NCI-H446 treated with DMSO at 0.1 percent for 48 hours (cell line): ENCODE data around the gene GRID2.
"Not testable (repeated sequence)": the region's sequence is repeated elsewhere in the genome, so short reads cannot be mapped to it uniquely, and the experiment has no call there.

Experiments
- DNase-seq: peaks from one replicate; lab custom pipeline; 2025; lab: John Stamatoyannopoulos, UW

The GRID2 gene

DNA sequence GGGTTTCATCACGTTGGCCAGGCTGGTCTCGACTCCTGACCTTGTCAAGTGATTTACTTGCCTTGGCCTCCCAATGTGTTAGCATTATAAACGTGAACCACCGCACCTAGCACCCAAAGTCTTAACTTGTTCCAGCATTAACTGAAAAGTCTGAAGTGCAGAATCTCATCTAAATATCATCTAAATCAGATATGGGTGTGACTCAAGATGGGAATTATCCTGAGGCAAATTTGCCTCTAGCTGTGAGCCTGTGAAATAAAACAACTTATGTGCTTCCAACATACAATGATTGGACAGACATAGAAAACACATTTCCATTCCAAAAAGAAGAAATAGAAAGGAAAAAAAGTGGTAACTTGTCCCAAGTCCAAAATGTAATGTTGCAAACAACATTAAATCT lies 883.7 kb downstream of the GRID2 start:
- DNase-seq, result no peak

DNA sequence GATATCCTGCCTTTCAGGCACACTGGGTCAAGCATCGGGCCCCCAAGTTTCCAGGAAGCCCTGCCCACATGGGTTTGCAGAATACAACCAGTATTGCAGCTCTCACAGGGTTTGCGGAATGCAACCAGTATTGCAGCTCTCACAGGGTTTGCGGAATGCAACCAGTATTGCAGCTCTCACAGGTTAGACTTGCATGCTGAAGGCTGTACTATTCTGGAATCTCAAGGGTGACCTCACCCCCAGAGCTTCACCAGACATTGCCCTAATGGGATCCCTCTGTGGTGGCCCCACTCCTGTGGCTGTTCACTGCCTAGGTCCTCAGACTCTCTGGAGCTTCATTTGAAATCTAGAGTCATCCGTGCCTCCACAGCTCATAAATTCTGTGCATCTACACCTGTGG lies 884.1 kb downstream of the GRID2 start:
- no peak for DNase-seq

DNA sequence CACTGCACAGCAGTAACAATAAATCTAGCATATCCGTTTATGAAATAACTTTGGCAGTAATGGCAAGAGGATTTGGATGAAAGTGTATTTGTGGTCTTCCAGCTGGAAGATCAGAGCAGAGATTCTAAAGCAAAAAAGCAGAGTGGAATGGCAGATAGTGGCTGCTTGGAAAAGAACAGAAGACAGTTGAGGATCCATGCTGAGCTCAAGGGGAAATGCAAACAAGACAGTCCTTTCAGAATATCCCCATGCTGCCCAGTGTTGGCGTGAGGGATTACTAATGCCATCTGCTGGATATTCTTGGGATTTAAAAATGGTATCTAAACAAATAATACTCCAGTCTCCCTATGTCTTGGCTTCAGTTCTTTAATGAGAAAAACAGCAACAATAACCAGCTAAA lies 895.7 kb downstream of the GRID2 start:
- DNase-seq, result peak; percentile 97

DNA sequence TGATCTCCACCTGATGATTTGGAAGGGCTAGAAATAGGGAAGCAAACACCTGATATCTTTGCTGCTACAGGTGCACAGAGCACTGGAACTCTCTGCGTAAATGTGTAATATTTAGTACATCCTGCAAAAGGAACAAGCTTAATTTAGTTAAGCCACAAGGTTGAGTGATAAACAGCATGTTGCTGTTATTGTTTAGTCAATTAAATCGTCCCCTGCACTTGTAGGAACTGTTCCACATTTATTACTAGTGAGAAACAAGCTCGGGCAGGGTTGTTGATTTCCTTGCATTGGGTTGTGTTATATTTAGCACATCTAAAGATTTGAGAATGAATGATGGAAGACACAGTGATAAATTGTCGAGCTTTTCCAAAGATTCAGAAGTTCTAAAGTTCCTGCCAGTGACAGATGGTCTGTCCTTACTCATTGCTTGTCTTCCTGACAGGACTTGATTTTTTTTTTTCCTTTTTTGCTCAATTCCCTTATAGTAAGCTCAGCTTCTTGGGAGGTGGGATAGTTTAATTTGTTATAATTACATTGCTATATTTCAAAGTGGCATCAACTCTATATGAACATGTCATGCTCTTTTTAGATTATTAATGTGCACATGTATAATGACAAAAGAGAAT lies 897.8 kb downstream of the GRID2 start:
- DNase-seq, result peak; percentile 89

GRCh38 chr4:93203708-93204107 lies 899.9 kb downstream of the GRID2 start:
- no peak for DNase-seq

GRCh38 chr4:93212250-93212649 lies 908.5 kb downstream of the GRID2 start:
- DNase-seq, result no peak

- no peak for DNase-seq
Observed at GRCh38 chr4:93216646-93217045, 912.9 kb downstream of the GRID2 start.

GRCh38 chr4:93217431-93217830 lies 913.7 kb downstream of the GRID2 start:
- DNase-seq, result no peak

GRCh38 chr4:93221771-93222170 lies 918.0 kb downstream of the GRID2 start:
- DNase-seq, result no peak

DNA sequence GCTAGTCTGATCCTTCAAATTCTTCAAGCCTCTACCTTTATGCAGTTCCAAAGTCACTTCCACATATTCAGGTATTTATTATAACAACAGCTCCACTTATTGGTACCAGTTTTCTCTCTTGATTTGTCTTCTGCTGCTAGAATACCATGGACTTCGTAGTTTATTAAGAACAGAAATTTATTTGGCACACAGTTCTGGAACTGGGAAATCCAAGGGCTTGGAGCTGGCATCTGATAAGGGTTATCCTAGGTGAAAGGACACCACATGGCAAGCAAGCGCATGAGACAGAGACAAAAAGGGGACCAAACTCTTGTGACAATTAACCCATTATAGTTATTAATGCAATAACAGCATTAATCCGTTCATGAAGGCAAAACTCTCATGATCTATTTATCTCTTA lies 924.3 kb downstream of the GRID2 start:
- DNase-seq, result peak; percentile 70

- no peak for DNase-seq
Observed at GRCh38 chr4:93232883-93233282, 929.1 kb downstream of the GRID2 start.

- peak; percentile 85 for DNase-seq
Observed at GRCh38 chr4:93237521-93237920, 933.8 kb downstream of the GRID2 start.

- DNase-seq, result no peak
Observed at GRCh38 chr4:93243262-93243661, 939.5 kb downstream of the GRID2 start.

DNA sequence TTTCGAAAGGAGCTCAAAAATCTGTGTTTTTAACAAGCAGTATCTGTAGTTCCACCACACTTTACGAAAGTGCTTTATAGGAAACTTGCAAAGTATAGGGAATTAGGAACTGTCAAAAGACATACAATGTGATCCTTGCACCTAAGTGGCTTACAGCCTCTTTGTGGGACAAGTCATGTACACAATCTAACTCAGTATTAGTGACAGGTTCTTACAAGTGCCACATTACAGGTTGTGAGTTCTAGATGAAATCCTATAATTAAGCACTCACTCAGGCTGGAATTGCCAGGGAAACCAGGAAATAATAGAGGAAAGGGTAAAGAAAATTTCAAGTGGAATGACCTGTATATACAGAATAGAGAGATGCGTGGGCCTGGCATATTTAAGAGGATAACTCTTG lies 957.4 kb downstream of the GRID2 start:
- no peak for DNase-seq

- peak; percentile 18 for DNase-seq
Observed at GRCh38 chr4:93263166-93263565, 959.4 kb downstream of the GRID2 start.

DNA sequence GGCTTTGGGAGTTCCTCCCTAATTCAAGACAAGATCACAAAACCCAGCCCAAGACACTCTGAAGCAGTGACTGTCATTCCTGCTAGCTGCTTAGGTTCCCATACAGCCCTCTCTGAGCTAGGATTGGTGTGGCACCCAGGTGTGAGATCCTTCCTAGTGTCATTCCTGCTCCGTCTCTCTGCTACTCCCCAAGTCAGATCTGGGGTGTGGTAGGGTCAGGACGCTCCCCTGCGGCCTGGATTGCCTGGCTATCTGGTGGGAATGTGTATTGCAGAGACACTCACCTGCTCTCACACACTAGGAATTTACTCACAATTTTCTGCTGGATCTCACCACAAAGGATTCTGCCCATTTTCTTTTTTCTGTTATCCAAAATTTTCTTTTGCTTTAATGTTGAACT lies 964.0 kb downstream of the GRID2 start:
- DNase-seq, result no peak

DNA sequence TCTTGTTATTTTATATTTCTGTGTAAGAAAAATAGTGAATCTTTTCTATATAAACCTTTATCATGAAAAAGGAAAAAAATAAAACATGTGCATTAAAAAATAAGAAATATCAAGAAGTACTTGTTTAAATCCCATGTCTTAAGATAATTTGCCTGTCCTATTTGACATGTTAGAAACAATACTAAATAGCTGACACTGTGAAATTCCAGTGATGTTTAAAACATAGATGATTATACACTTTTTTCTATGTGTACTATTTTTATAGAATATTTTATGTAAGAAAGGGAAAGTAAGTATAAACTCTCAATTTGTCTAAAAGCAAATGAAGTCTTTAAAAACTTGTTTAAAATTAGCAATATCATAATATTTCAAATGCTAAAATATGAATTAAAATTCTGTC lies 981.6 kb downstream of the GRID2 start:
- DNase-seq, result no peak

- no peak for DNase-seq
Observed at GRCh38 chr4:93289241-93289640, 985.5 kb downstream of the GRID2 start.

GRCh38 chr4:93289831-93290230 lies 986.1 kb downstream of the GRID2 start:
- no peak for DNase-seq

DNA sequence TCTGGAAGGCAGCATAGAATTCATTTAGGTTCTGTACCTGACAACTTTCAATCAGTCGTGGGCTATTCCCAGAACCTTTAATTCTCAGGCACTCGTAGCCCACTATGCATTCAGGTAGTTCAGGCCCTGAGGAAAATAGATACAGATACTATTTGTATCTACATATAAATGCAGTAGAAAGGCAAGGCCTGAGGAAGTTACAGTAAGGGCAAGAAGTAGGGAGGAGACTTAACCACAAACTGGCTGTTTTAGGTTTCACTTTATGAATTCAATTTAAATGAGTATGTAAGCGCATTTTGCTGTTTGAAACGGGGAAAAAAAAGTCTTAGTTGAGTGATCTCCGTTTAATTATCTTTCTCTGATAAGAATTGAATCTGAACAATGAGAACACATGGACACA lies 995.4 kb downstream of the GRID2 start:
- no peak for DNase-seq

DNA sequence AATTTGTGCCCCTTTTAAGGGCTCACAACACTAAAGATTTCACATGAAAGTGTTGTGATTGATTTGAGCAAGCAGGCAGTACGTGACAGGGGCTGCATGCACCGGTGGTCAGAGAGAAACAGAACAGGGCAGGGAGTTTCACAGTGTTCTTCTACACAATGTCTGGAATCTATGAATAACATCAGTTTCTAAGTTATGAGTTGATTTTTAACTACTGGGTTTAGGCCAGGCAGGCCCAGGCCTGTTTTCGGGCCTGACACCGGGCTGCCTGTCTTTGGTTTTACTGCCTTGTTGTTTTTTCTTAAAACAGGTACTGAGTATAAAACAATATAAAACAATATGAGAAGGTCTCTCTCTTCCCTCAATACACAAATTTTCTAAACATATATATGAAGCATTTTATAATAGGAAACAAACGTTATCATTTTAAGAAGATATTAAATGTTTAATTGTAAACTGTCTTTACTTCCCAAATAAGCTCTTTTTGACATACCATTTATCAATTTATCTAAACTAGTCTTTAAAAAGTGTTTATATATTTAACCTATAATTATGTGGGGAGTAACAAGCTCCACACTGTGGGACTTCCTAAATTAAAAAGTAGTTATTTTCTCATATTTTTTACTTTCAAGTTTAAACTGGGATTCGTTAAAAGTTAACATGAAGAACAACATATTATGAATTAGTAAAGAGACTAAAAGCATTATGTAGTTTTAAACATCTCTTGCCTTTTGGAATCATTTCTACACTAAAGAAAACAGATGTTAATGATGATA lies 997.2 kb downstream of the GRID2 start:
- not testable (repeated sequence) for DNase-seq

GRCh38 chr4:93302310-93302709 lies 998.5 kb downstream of the GRID2 start:
- DNase-seq, result no peak

- no peak for DNase-seq
Observed at GRCh38 chr4:93303440-93303839, 999.7 kb downstream of the GRID2 start.

DNA sequence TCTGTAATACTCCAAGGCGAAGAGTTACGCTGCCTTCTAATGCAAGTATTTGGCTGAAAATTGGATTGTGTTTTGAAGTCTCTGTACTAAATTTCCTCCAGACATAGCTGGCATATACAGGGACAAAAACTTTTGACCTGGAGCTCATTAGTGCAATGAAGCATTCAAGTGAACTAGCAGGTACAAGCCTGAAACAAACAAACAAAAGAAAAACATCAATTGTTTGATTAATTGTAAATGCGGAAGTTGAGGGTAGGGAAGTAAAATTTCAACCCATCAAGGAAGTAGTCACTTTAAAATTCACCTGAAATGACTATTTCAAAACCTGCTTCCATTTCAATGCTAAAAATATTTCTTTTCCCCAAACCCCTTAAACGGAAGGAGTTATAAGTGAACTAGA lies 1008.5 kb downstream of the GRID2 start:
- no peak for DNase-seq
